WI38 (cell line): ENCODE measurements around the gene NVL.
"Not testable (repeated sequence)": the region's sequence is repeated elsewhere in the genome, so short reads cannot be mapped to it uniquely, and the experiment has no call there.

Experiments
- H3K4me3 ChIP-seq: 2 replicates; pipeline ENCODE4 v1.5.1; 2011; ENCODE audit warnings: low read depth, mild to moderate bottlenecking, control low read depth, low read length
- TF ChIP-seq, protein P1 (sequence below): IDR thresholded peaks from 2 replicates; pipeline ENCODE4 v1.5.1; 2012; ENCODE audit warnings: low read depth, mild to moderate bottlenecking, control low read depth, low read length

NVL gene

DNA sequence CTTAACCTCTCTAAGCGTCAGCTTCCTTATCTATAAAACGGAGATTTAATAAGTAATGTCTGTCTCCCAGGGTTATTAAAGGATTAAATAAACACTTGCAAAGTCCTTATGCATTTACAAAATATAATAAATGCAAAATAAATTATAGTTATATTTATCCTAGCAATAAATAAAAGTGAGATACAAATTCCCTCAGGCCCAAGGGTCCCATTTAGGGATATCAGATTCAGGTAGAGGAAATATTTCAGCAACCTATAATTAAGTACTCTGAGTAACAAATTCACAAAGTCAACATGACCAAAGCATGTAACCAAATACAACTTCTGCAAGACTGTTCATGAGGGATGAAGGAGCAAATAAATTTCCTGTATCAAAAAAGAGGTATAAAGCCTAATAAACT is 17.9 kb downstream of the NVL start:
- TF ChIP-seq, protein P1, sequence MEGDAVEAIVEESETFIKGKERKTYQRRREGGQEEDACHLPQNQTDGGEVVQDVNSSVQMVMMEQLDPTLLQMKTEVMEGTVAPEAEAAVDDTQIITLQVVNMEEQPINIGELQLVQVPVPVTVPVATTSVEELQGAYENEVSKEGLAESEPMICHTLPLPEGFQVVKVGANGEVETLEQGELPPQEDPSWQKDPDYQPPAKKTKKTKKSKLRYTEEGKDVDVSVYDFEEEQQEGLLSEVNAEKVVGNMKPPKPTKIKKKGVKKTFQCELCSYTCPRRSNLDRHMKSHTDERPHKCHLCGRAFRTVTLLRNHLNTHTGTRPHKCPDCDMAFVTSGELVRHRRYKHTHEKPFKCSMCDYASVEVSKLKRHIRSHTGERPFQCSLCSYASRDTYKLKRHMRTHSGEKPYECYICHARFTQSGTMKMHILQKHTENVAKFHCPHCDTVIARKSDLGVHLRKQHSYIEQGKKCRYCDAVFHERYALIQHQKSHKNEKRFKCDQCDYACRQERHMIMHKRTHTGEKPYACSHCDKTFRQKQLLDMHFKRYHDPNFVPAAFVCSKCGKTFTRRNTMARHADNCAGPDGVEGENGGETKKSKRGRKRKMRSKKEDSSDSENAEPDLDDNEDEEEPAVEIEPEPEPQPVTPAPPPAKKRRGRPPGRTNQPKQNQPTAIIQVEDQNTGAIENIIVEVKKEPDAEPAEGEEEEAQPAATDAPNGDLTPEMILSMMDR: no peak
- H3K4me3 ChIP-seq: no peak overlapping the region

DNA sequence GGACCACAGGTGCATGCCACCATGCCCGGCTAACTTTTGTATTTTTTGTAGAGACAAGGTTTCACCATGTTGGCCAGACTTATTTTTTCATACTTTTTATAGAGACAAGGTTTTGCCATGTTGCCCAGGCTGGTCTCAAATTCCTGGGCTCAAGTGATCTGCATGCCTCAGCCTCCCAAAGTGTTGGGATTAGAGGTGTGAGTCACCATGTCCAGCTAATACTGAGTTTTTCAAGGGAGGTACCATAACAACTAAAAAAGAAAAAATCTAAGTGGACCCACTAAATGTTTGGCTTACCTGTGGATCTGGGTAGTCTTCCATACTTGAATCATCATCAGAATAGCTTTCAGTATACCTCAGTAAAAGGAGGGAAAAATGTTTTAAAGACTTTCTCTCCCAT is 18.5 kb downstream of the NVL start:
- not testable (repeated sequence) for H3K4me3 ChIP-seq

DNA sequence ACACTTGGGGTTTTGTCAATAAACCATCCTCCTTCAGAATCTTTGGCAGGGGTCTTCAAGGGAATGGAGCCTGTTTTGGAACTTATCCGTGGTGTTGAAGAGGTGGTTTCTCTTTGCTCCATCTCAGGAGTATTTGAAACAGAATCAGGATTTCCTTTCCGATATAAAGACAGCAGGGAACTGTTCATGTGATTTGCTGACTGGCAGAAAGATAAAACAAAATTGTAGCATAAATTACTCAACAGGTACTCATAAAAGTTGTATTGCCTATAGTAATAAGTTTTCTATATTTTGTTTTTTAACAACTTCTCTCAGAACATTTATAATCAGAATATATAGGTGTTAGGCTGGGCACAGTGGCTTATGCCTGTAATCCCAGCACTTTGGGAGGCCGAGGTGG is 21.9 kb downstream of the NVL start:
- TF ChIP-seq, protein P1: no peak
- H3K4me3 ChIP-seq: no peak overlapping the region

DNA sequence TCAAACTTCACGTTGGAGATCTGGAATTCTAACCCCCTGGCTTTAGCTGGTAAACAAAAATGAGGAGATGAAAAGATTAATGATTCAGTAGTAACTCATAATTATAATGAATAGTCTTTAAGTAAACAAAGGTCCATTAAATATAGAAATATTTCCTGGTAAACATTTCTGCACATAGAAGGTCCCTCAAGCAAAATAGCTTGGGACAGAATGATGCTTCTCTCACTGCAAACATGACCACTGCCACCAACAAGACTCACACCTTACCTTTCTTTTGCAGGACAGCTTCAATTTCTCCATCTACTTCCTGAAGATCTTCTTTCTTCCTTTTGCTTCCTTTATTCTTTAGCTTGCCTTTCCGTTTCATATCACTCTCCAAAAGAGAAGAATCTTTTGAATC is 25.2 kb downstream of the NVL start:
- TF ChIP-seq, protein P1: no peak

DNA sequence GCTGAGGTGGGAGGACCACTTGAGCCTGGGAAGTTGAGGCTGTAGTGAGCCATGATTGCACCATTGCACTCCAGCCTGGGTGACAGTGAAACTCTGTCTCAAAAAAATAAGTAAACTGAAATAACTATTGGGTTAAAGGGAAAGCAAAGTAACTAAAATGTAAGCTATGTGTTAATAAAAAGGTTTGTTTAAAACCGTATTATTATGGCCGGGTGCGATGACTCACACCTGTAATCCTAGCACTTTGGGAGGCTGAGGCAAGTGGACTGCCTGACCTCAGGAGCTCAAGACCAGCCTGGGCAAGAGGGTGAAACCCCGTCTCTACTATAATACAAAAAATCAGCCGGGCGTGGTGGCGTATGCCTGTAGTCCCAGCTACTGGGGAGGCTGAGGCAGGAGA is 27.0 kb downstream of the NVL start:
- no peak overlapping the region for H3K4me3 ChIP-seq
- TF ChIP-seq, protein P1: no peak

More for the DNA sequence above, 25.2 kb downstream of the NVL start:
- no peak overlapping the region for H3K4me3 ChIP-seq

DNA sequence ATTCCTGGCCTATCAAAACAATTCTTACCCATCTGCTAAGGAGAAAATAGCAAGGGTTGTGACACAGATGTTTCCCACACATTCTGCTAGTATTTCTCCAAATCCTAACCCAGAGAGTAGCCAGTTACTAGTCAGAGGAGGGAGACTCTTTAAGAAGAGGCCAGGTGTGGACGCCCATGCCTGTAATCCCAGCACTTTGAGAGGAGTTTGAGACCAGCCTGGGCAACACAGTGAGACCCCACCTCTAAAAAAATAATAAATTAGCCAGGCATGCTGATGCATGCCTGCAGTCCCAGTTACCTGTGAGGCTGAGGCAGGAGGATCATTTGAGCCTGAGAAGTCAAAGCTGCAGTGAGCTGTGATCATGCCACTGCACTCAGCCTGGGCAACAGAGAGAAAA is 28.6 kb downstream of the NVL start:
- TF ChIP-seq, protein P1: no peak
- no peak overlapping the region for H3K4me3 ChIP-seq

DNA sequence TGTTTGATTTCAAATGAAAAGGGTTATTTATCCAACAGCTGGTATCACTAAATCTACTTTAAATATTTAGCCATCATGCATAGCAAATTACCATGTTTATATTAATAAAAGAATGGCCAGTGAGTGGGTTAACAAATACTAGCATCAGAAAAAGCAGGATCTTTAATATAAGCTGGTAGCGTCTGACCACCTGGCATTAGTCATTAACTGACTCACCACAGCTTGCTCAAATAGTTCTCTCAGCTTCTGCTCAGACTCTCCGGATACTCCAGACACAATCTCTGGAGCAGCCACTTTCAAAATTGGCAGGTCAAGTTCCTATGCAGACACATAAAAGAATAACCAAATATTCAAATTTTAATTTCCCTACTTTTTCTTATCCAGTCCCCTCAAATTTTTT is 29.6 kb downstream of the NVL start:
- TF ChIP-seq, protein P1: no peak
- H3K4me3 ChIP-seq: no peak overlapping the region

DNA sequence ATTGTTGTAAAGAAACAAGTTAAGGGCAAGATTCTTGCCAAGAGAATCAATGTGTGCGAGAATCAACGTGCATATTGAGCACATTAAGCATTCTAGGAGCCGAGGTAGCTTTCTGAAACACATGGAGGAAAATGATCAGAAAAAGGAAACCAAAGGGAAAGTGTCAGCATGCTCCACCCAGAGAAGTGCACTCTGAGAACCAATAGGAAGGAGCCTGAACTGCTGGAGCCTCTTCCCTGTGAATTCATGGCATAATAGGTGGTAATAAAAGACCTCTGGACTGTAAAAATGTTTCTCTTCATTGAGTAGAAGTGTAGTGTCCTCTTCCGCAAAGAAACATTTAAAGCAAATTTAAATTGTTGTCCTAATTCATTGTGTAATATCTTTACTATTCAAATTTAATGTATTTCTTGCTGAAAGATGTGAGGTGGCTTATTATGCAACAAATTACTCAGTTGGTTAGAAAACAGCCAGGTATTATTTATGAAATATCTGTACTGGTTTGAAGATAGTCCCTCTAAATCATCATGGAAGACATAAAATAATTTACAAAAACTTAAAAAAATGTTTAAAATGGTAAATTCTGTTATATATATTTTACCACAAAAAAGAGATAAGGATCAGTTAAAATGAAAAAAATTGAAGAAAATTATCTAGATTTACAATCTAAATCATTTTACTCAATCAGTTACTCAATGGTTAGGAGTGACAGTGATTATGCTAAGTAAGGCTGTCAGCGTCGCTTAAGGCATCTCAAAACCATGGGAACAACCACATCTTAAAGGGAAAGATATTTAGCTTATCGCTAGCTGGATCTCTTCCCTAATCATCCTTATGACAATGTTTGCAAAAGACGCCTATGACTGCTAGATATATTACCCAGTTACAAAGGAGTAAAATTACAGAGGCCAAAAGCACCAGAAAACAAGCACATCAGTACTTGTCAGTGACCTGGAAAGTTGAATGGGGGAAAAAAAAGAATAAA is 31.3 kb downstream of the NVL start:
- TF ChIP-seq, protein P1: no peak
- no peak overlapping the region for H3K4me3 ChIP-seq
